SK-N-SH (cell line): ENCODE data around the gene TNN. TPM values are rescaled to one million over a fixed set of nuclear protein-coding genes. Genes with fewer than 3 reads are reported as not detected.

Experiments used
- CTCF ChIA-PET: fragments of 300-600, 350-600 bp; formaldehyde crosslinking; extraction: SDS; loops from one replicate; lab custom pipeline; 2021; lab: Yijun Ruan, JAX
- POLR2A ChIA-PET: fragments of 350-600 bp; sonication (Branson Sonifier 250); formaldehyde crosslinking; extraction: SDS; loops from one replicate; lab custom pipeline; 2020; ENCODE audit warnings: antibody characterized with exemption, inconsistent platforms; lab: Yijun Ruan, JAX
- DNase-seq: peaks from one replicate; pipeline ENCODE4 v3.0.0; 2012
- H2AFZ ChIP-seq: fragments of 200-600 bp; sonication (generic); 2 replicates; pipeline ENCODE4 v1.8.1; 2016; ENCODE audit warnings: antibody characterized with exemption, mild to moderate bottlenecking, low read depth
- H3F3A ChIP-seq: fragments of 200-600 bp; sonication (generic); replicated peaks from 2 replicates; pipeline ENCODE3; 2016; ENCODE audit warnings: antibody characterized with exemption, mild to moderate bottlenecking; ENCODE audit not compliant: insufficient read depth
- H3K27ac ChIP-seq, 2 experiments: fragments of 200-500 bp in 1 of 2; fragments of 200-600 bp in 1 of 2; sonication (Bioruptor generic) in 1 of 2; sonication (generic), shearing (Covaris generic) in 1 of 2; 2 replicates each; pipeline versions ENCODE4 v1.5.1 to v1.6.1; 2014 to 2016; ENCODE audit warnings: low read depth in 2 of 2, inconsistent platforms in 1 of 2, low read length in 1 of 2, mild to moderate bottlenecking in 1 of 2, mixed read lengths in 1 of 2
- H3K27me3 ChIP-seq: fragments of 200-600 bp; sonication (generic), shearing (Covaris generic); 2 replicates; pipeline ENCODE4 v1.6.1; 2016; ENCODE audit warnings: mixed run types; ENCODE audit not compliant: insufficient read depth
- H3K36me3 ChIP-seq, 2 experiments: fragments of 200-500 bp in 1 of 2; fragments of 200-600 bp in 1 of 2; sonication (Bioruptor generic) in 1 of 2; sonication (generic) in 1 of 2; replicated peaks in 1 of 2; 2 replicates each; pipeline versions ENCODE3 to v1.5.1; 2014 to 2016; ENCODE audit warnings: low read length in 1 of 2, mild to moderate bottlenecking in 1 of 2; ENCODE audit not compliant: insufficient read depth in 2 of 2, control insufficient read depth in 1 of 2
- H3K4me1 ChIP-seq, 2 experiments: fragments of 200-500 bp in 1 of 2; fragments of 200-600 bp in 1 of 2; sonication (Bioruptor generic) in 1 of 2; sonication (generic), shearing (Covaris generic) in 1 of 2; 2 replicates each; pipeline versions ENCODE4 v1.5.1 to v1.6.1; 2014 to 2016; ENCODE audit warnings: low read depth in 1 of 2, low read length in 1 of 2, mixed run types in 1 of 2; ENCODE audit not compliant: insufficient read depth in 2 of 2, control insufficient read depth in 1 of 2
- H3K4me2 ChIP-seq: fragments of 200-600 bp; sonication (generic), shearing (Covaris generic); 2 replicates; pipeline ENCODE4 v1.6.1; 2017; ENCODE audit warnings: mixed run types
- H3K4me3 ChIP-seq, 2 experiments: fragments of 200-500 bp in 1 of 2; fragments of 200-600 bp in 1 of 2; sonication (Bioruptor generic) in 1 of 2; sonication (generic), shearing (Covaris generic) in 1 of 2; 2 replicates each; pipeline versions ENCODE4 v1.5.1 to v1.8.1; 2014 to 2016; ENCODE audit warnings: low read depth in 2 of 2, inconsistent platforms in 1 of 2, low read length in 1 of 2, mild to moderate bottlenecking in 1 of 2, mixed read lengths in 1 of 2, moderate library complexity in 1 of 2
- H3K79me2 ChIP-seq: fragments of 200-600 bp; sonication (generic); 2 replicates; pipeline ENCODE4 v1.8.1; 2017; ENCODE audit warnings: mild to moderate bottlenecking; ENCODE audit not compliant: insufficient read depth
- H3K9ac ChIP-seq: fragments of 200-600 bp; sonication (generic); 2 replicates; pipeline ENCODE4 v1.6.1; 2017; ENCODE audit warnings: mixed run types
- H3K9me2 ChIP-seq: fragments of 200-600 bp; sonication (generic); 2 replicates; pipeline ENCODE4 v1.6.1; 2017; ENCODE audit warnings: mixed run types
- H3K9me3 ChIP-seq: fragments of 200-600 bp; sonication (generic); 2 replicates; pipeline ENCODE4 v1.6.1; 2017; ENCODE audit warnings: mixed run types, mild to moderate bottlenecking, moderate library complexity
- H4K20me1 ChIP-seq: fragments of 200-600 bp; sonication (generic); 2 replicates; pipeline ENCODE4 v1.6.1; 2017; ENCODE audit warnings: mild to moderate bottlenecking, mixed run types; ENCODE audit not compliant: insufficient read depth
- CTCF ChIP-seq: fragments of 200-600 bp; sonication (generic); IDR thresholded peaks from 2 replicates; pipeline ENCODE4 v1.6.1; 2017; ENCODE audit warnings: antibody characterized with exemption, mild to moderate bottlenecking, moderate library complexity
- ELF1 ChIP-seq: IDR thresholded peaks from 2 replicates; pipeline ENCODE4 v1.4.0; 2012
- EP300 ChIP-seq, 2 experiments: IDR thresholded peaks; 2 replicates each; pipeline versions ENCODE4 v1.4.0 to v1.6.1; 2012; ENCODE audit warnings: borderline replicate concordance in 1 of 2, low read depth in 1 of 2, low read length in 1 of 2
- JUND ChIP-seq: IDR thresholded peaks from 2 replicates; pipeline ENCODE4 v1.4.0; 2012
- MAX ChIP-seq: IDR thresholded peaks from 2 replicates; pipeline ENCODE4 v1.4.0; 2012; ENCODE audit warnings: low read depth
- RAD21 ChIP-seq: IDR thresholded peaks from 2 replicates; pipeline ENCODE4 v1.6.1; 2012; ENCODE audit warnings: mild to moderate bottlenecking, low read length
- SMC3 ChIP-seq: IDR thresholded peaks from 2 replicates; pipeline ENCODE4 v1.6.1; 2012; ENCODE audit warnings: low read depth, low read length, improper control_type of control experiment
- WGBS: methylation state at CpG from one replicate; pipeline ENCODE4 v1.1.6; 2017; ENCODE audit warnings: low lambda C conversion rate; 5-methylcytosine and 5-hydroxymethylcytosine counted together
- polyA plus RNA-seq, 3 experiments: library from polyadenylated mRNA; depleted of rRNA; stranded (reverse); fragments of >200 nt; gene quantifications; 2 replicates each; pipeline ENCODE4 v1.2.3, GENCODE V29; 2012

Gene TNN
- polyA plus RNA-seq, 1 of the 3 experiments (the other 2 are of a cell fraction) = not detected

- WGBS = 27% methylated on average over 6 of the region's 9 CpGs
- Histone ChIP-seq H3K4me2 (peak overlapping the region; percentile 51; the same call in 1 of the 2 replicates), H3K27ac (no peak overlapping the region), H3K4me3 (no peak overlapping the region), H3K79me2 (no peaks in the 10 kb centered on the region), H3F3A (no peaks in the 10 kb centered on the region), H3K4me1 (no peaks in the 10 kb centered on the region), H3K9ac (no peak overlapping the region), H2AFZ (no peak overlapping the region), H3K9me2 (no peaks in the 10 kb centered on the region), H4K20me1 (no peaks in the 10 kb centered on the region), H3K27me3 (0 out of 2 replicates have a peak, but pooled peaks cover 10% of the 10 kb centered on the region), H3K9me3 (no peaks in the 10 kb centered on the region), H3K36me3 (no peaks in the 10 kb centered on the region)
- CTCF ChIA-PET = interaction anchor here (0.6 to 13.1 kb wide), 34 partner anchors 9 to 1702 kb away, joined by 3 to 281 read pairs (median 5); partner anchors contain the start of gene KIAA0040
- POLR2A ChIA-PET = interaction anchor here (1.4 kb wide), 1 partner anchor 26 kb away, joined by 3 read pairs; no protein-coding TSS in a partner anchor
- no peak for TF ChIP-seq ELF1
- TF ChIP-seq JUND = 0 out of 2 replicates have a peak, but pooled peaks have one; percentile 9
- DNase-seq = no peak
Measured at GRCh38 chr1:175150596-175151319, 83.1 kb downstream of the TNN start.

GRCh38 chr1:175152006-175152652 is 84.5 kb downstream of the TNN start:
- Histone ChIP-seq H4K20me1 (no peaks in the 10 kb centered on the region), H2AFZ (no peak overlapping the region), H3K27me3 (0 out of 2 replicates have a peak, but pooled peaks cover 10% of the 10 kb centered on the region)
- peak; percentile 65 for TF ChIP-seq SMC3
- TF ChIP-seq MAX = no peak
- no peak for TF ChIP-seq ELF1
- peak; percentile 89 for TF ChIP-seq CTCF
- peak; percentile 90 for TF ChIP-seq RAD21
- TF ChIP-seq EP300 (IDR thresholded peaks at IDR 0.05; ENCODE audit: borderline replicate concordance in 1 of 2, low read depth in 1 of 2, low read length in 1 of 2) = no peak
- TF ChIP-seq, all 33 proteins: peak for 3
- H3F3A ChIP-seq = no peaks in the 10 kb centered on the region
- ChIA-PET POLR2A (interaction anchor here (1.4 kb wide), 1 partner anchor 27 kb away, joined by 3 read pairs; no protein-coding TSS in a partner anchor), CTCF (interaction anchor here (0.5 to 13.1 kb wide), 103 partner anchors 10 to 1731 kb away, joined by 3 to 281 read pairs (median 4); partner anchors contain the start of gene KIAA0040)
- H3K4me3 ChIP-seq = peak overlapping the region in 1 of 2 experiments; percentile 40; a peak in 1 of 4 replicates
- no peaks in the 10 kb centered on the region for H3K79me2 ChIP-seq
- H3K4me2 ChIP-seq = peak overlapping the region; percentile 48; the same call in 1 of the 2 replicates
- no peak overlapping the region for H3K9ac ChIP-seq
- no peaks in the 10 kb centered on the region for H3K9me3 ChIP-seq
- no peaks in the 10 kb centered on the region for H3K36me3 ChIP-seq
- DNase-seq = peak; percentile 75
- no peak overlapping the region for H3K27ac ChIP-seq
- no peaks in the 10 kb centered on the region for H3K4me1 ChIP-seq
- H3K9me2 ChIP-seq = no peaks in the 10 kb centered on the region
- 13% methylated on average over 13 of the region's 15 CpGs for WGBS
